ENCODE results near the gene ILF2.

Gene ILF2

DNA sequence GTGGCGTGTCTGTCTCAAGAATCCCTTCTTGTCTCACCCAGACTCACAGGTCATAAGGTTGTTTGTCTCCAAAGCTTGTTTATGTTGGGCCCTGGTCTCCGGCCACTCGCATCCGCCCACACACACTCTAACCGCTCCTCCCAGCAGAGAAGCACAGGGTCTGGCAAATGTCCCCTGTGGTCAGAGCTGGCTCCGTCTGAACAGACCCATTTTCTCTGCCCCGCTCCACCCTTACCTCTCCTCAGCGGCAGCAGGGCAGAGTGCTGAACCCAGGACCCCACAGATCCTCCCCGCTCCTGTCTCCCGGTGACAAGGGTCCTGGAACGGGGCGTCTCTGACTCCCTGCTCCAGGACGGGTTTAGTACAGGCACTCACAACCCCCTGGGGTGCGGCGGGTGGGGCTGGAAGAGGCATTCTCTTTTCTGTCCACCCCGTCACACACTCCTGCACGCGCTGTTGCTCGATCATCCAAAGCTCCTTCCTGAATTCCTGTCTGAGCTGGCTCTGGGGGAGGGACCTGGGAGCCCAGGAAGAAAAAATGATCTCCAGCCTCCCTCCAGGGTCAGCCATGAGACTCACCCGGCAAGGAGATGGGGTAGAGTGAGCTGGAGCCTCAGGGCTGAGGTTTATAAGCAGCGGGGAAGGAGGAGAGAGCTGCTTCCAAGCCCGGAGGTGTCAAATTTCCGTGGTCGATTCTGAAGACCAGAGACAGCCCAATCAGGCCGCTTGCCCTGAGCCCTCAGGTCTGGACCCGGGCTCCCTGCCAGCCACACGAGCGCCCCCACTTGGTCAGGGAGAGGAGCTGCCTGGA, 43.7 kb downstream of the ILF2 start, which contains the start of gene S100A13:
TSS of gene S100A13 (minus strand) at position 602 of the 811 bp plus-strand sequence. CDS start 1,033 bp downstream, outside the sequence.
- in situ Hi-C loops (cut with HindIII; ENCODE audit: low pct_ligation_motif_present, low sequenced_read_pairs), result no loop called here
- Histone ChIP-seq H3K27me3 (replicated peaks) (no peaks in the 10 kb centered on the region), H3K36me3 (replicated peaks) (peaks cover 19% of the 10 kb centered on the region), H3K27ac (peak within 1 kb of the TSS; percentile 88), H3K4me3 (ENCODE audit: low read depth, low read length) (peak within 1 kb of the TSS; percentile 77)
- TF ChIP-seq, protein P1, sequence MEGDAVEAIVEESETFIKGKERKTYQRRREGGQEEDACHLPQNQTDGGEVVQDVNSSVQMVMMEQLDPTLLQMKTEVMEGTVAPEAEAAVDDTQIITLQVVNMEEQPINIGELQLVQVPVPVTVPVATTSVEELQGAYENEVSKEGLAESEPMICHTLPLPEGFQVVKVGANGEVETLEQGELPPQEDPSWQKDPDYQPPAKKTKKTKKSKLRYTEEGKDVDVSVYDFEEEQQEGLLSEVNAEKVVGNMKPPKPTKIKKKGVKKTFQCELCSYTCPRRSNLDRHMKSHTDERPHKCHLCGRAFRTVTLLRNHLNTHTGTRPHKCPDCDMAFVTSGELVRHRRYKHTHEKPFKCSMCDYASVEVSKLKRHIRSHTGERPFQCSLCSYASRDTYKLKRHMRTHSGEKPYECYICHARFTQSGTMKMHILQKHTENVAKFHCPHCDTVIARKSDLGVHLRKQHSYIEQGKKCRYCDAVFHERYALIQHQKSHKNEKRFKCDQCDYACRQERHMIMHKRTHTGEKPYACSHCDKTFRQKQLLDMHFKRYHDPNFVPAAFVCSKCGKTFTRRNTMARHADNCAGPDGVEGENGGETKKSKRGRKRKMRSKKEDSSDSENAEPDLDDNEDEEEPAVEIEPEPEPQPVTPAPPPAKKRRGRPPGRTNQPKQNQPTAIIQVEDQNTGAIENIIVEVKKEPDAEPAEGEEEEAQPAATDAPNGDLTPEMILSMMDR (IDR thresholded peaks at IDR 0.05; ENCODE audit: low read depth, low read length, missing control alignments), result peak; percentile 92
- peak; percentile 94 for DNase-seq

- no peaks in the 10 kb centered on the region for H3K27me3 ChIP-seq (replicated peaks)
- H3K4me3 ChIP-seq (ENCODE audit: low read depth, low read length), result peak overlapping the region; percentile 77
- TF ChIP-seq, protein P1 (IDR thresholded peaks at IDR 0.05; ENCODE audit: low read depth, low read length, missing control alignments), result no peak
- peaks cover 22% of the 10 kb centered on the region for H3K36me3 ChIP-seq (replicated peaks)
- peak overlapping the region; percentile 88 for H3K27ac ChIP-seq
- in situ Hi-C loops (cut with HindIII; ENCODE audit: low pct_ligation_motif_present, low sequenced_read_pairs), result no loop called here
- no peak for DNase-seq
Observed at GRCh38 chr1:153626477-153626903, 44.3 kb downstream of the ILF2 start.

- Histone ChIP-seq H3K27me3 (replicated peaks) (no peaks in the 10 kb centered on the region), H3K4me3 (ENCODE audit: low read depth, low read length) (no peak overlapping the region), H3K27ac (no peak overlapping the region), H3K36me3 (replicated peaks) (peaks cover 27% of the 10 kb centered on the region)
- DNase-seq, result no peak
- TF ChIP-seq, protein P1 (IDR thresholded peaks at IDR 0.05; ENCODE audit: low read depth, low read length, missing control alignments), result no peak
- in situ Hi-C loops (cut with HindIII; ENCODE audit: low pct_ligation_motif_present, low sequenced_read_pairs), result no loop called here
Observed at GRCh38 chr1:153624965-153625611, 45.7 kb downstream of the ILF2 start.

DNA sequence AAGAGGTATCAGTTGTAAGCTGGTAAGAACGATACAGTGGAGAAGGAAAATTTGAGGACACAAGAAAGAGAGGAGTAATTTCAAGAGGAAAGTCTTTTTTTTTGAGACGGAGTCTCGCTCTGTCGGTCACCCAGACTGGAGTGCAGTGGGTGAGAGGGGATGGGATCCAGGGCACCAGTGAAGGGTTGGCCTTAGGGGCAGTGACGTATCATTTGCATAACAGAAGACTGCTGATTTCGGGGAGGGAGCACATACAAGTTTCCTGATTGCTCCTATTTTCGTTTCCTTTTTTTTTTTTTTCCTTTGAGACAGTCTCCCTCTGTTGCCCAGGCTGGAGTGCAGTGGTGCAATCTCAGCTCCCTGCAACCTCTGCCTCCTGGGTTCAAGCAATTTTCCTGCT, 47.7 kb downstream of the ILF2 start:
- in situ Hi-C loops (cut with HindIII; ENCODE audit: low pct_ligation_motif_present, low sequenced_read_pairs), result no loop called here
- H3K27ac ChIP-seq, result no peak overlapping the region
- H3K4me3 ChIP-seq (ENCODE audit: low read depth, low read length), result no peak overlapping the region
- H3K27me3 ChIP-seq (replicated peaks), result no peaks in the 10 kb centered on the region
- TF ChIP-seq, protein P1 (IDR thresholded peaks at IDR 0.05; ENCODE audit: low read depth, low read length, missing control alignments), result no peak
- H3K36me3 ChIP-seq (replicated peaks), result peaks cover 41% of the 10 kb centered on the region
- no peak for DNase-seq

DNA sequence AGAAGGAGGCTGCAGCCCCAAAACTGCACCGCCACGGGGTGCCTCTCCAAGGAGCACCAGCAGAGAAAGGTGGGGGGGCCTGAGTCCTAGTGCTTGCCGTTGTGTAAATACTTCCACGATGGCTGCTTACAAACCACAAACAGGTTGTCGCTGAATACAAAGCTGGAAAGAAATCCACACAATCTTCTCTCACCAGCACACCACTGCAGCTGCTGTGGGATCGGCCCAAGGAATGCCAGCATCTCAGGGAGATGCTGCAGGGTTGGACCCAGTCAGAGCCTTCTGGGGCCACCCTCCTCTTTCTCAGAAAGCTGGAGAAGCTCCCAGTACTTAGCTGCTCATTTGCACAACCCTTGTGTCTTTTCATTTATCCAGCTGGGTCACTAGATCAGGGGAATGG, 51.6 kb downstream of the ILF2 start:
- no peak overlapping the region for H3K27ac ChIP-seq
- TF ChIP-seq, protein P1 (IDR thresholded peaks at IDR 0.05; ENCODE audit: low read depth, low read length, missing control alignments), result no peak
- in situ Hi-C loops (cut with HindIII; ENCODE audit: low pct_ligation_motif_present, low sequenced_read_pairs), result no loop called here
- H3K4me3 ChIP-seq (ENCODE audit: low read depth, low read length), result no peak overlapping the region
- DNase-seq, result no peak
- no peaks in the 10 kb centered on the region for H3K27me3 ChIP-seq (replicated peaks)
- H3K36me3 ChIP-seq (replicated peaks), result peaks cover 35% of the 10 kb centered on the region
